ENCODE data around the gene ZMYND15.

Gene ZMYND15

DNA sequence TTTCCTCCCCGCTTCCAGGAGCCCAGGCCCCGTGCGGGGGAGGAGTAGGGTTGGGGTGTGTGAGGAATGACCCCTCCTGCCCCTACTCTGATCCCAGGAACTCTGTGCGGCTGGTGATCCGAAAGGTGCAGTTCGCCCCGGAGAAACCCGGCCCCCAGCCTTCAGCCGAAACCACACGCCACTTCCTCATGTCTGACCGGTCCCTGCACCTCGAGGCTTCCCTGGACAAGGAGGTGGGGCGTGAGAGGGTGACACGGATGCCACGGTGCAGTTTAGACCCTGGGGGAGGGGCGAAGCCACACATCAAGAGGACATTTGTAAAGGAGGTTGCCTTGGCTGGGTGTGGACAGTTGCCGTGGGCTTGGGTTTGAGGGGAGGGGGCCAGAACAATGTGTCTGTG, 21.8 kb upstream of the ZMYND15 start:
- no peak for DNase-seq

DNA sequence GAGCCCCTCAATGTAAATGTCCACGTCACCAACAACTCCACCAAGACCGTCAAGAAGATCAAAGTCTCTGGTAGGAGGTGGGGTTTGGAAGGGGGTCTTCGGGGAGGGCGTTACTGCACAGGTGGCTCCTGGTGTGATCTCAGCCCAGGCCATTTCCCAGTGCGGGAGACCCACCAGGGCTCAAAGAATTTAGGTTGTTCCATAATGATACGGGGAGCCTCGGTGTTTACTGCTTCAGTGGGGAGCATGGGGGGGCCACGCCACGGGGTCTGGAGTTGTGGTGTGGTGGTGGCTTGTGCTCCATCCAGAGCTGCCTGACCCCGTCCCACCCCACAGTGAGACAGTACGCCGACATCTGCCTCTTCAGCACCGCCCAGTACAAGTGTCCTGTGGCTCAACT, 21.4 kb upstream of the ZMYND15 start:
- DNase-seq: no peak

DNA sequence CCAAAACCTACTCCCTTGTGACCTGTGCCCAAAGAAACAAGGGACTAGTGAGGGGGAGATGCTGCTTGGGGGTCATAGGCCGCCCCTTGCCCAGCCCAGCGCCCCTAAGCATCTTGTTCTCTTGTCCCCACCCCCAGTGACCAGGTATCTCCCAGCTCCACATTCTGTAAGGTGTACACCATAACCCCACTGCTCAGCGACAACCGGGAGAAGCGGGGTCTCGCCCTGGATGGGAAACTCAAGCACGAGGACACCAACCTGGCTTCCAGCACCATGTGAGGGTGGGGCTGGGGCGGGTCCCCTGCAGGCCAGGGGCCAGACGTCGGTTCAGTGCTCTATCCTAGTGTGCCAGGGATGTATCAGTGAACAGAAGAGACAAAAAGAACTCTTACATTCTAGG, 20.5 kb upstream of the ZMYND15 start:
- no peak for DNase-seq

DNA sequence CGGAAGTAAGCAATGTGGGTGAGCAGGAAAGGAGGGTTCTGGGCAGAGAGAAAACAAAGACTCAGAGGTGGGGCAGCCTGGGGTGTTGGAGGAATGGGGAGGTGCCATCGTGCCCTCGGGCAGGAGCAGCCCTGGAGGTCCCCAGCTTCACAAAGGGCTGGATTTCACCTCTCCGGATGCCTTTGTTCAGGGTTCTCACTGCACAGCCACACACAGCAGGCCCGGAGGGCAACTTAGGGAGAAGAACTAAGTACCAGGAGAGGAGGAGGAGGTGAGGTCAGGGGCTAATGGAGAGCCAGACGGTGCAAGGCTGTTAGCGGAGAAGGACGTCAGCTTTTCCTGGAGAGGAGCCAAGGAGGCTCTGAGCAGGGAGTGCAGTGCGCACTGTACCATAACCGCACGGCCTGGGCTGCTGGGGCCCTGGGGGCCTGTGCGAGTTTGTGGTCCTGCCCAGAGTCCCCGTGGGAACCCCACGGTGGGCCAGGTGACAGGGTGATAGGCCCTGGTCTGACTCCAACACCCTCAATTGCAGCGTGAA, 19.9 kb upstream of the ZMYND15 start:
- no peak for DNase-seq

DNA sequence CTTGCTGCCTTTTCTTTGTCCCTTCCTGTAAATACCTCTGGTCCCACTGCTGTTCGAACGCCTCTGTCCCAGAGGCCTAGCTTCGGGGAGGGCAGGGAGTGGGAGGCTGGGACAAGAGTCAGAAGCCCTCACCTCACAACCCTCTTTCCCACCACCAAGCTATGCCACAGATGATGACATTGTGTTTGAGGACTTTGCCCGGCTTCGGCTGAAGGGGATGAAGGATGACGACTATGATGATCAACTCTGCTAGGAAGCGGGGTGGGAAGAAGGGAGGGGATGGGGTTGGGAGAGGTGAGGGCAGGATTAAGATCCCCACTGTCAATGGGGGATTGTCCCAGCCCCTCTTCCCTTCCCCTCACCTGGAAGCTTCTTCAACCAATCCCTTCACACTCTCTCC, 18.8 kb upstream of the ZMYND15 start:
- no peak for DNase-seq

DNA sequence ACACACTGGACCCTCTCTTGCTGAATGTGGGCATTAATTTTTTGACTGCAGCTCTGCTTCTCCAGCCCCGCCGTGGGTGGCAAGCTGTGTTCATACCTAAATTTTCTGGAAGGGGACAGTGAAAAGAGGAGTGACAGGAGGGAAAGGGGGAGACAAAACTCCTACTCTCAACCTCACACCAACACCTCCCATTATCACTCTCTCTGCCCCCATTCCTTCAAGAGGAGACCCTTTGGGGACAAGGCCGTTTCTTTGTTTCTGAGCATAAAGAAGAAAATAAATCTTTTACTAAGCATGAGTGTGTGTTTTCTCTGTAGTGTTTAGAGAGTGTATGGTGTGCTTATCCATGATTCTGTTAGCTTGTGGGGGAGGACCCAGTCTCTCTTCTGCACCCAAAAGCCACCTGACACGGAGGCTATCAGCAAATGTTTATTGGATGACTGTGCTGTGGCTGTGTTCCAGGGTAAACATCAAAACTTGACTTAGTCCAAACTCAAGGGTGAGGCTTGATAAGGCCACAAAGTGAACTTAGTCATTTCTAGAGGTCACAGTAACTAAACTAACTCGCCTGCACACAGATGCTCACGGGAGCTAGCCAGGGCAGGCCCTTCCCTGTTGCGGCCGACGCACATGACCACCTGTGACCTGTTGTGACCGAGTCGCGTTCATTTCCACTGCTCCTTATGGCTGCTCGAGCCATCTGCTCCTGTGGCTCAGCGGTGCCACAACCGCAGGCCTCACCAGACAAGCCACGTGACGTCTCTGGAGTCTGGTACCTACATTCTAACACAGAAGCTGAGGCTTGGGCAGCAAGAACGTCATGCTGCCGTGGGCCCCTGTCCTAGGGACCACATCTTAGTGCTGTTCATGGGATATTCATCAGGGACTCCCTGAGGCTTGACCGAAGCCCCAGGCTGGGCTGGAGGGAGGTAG, 18.2 kb upstream of the ZMYND15 start:
- DNase-seq: no peak

DNA sequence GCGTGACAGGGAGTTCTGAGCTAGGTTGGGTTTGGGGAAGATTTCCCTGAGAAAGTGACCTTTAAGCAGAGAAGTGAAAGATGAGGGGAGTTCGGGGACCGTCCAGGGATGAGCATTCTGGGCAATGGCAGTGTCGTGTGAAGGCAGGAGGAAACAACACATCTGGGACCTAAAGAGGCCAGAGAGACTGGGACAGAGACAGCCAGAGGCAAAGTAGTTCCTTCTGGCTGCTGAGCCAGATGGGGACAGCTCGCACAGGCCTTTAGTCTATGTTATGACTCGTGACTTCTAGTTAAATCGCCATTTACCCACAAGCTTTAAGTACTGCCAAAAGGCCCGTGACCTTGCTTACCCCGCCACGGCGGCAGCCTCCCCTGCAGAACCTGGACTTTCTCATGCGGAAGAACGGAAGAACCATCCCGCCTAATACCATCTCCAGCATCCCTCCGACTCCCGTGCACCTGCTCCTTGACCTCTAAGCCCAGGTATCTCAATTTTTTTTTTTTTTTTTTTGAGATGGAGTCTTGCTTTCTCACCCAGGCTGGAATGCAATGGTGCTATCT, 16.9 kb upstream of the ZMYND15 start:
- no peak for DNase-seq

DNA sequence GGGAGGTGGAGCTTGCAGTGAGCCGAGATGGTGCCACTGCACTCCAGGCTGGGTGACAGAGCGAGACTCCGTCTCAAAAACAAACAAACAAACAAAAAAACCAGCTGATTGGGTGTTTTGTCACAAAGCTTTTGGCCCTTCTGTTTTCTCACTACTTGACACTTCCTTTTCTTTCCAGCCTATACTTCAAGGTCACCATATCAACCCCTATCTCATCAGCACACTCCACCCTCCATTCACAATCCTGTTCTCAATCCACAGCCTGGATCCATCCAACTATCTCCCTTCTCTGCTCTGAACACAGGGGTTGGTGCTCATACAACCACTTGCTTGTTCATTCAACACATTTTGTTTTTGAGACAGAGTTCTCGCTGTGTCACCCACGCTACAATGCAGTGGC, 15.0 kb upstream of the ZMYND15 start:
- no peak for DNase-seq

DNA sequence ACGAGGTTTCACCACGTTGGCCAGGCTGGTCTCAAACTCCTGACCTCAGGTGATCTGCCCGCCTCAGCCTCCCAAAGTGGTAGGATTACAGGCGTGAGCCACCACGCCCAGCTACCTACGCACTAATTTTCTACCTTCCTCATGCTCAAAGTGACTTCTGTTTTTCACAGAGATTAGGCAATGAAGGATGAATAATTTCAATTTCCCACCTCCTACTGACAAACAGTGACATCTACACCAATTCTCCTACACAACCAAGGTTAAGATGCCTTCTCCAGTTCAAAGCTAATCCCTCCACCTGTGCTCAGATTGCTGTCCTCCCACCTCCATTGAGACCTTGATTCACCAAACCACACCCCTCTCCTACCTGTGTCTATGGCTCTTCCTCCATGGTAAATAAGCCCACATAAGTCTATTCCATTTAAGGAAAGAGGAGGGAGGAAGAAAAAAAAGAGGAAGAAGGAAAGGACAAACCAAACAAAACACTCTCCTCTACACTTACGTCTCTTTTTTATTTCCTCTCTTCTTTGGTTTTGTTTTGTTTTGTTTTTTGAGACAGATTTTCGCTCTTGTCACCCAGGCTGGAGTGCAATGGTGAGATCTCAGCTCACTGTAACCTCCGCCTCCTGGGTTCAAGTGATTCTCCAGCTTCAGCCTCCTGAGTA, 13.9 kb upstream of the ZMYND15 start:
- DNase-seq: no peak

DNA sequence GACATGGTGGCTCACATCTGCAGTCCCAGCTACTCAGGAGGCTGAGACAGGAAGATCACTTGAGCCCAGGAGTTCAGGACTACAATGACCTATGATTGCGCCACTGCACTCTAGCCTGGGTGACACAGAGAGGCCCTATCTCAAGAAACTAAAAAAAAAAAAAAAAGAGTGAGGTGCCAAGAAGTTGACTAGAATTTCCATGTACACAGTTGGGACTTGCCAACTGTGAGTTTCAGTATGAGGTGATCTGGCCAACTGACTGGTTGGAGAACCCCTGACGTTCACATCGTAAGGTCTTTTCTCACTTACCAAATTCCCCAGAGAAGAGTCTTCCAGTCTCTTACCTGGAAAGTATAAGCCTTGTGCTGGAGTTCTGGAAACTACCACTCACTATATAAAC, 11.5 kb upstream of the ZMYND15 start:
- DNase-seq: no peak

DNA sequence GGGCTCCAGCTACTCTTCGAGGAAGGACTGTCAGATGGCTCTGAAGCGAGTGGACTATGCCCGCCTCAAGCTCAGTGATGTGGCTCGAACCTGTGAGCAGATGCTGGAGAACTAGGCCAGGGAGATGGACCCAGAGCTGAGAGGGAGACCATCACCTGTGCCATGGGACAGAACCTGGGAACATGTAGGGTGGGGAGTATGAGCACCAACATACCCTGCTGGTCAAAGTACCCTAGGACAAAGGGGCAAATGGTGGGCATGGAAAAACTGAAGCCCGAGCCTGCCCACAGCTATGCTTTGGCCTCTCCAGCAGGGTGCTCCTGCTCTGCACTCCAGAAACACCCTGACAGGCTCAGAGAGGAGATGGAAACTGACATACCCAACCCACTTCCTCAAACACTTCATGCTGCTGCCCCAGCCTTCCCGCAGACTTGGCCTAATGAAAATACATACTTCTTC, 6.5 kb upstream of the ZMYND15 start:
- no peak for DNase-seq

DNA sequence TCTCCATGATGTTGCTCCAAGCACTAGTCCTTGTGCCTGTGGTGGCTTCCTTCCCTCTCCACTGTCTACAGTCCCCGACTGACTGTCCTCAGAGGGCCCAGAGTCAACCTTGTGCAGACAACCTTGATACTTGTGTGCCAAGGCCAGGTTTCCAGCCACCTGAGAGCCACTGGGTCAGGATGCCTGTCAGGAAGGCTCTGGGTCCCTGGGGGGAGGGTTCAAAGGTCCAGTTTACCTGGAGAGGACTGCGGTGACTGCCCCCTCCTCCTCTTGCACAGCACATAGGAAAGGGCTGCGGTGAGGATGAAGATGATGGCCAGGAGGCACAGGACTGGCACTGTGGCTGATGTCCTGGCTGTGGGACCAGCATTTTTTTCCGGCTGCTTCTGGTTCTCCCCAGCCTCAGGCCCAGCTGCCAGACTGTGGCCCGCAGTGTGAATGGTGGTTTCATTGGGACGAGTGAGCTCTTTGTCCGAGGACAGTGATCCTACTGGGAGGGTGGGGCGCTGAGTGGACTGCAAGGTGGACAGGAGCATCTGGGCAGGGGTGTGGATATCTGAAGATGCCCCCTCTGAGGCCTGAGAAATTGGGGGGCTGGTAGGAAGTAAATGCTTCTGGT, 4.7 kb upstream of the ZMYND15 start:
- DNase-seq: no peak

DNA sequence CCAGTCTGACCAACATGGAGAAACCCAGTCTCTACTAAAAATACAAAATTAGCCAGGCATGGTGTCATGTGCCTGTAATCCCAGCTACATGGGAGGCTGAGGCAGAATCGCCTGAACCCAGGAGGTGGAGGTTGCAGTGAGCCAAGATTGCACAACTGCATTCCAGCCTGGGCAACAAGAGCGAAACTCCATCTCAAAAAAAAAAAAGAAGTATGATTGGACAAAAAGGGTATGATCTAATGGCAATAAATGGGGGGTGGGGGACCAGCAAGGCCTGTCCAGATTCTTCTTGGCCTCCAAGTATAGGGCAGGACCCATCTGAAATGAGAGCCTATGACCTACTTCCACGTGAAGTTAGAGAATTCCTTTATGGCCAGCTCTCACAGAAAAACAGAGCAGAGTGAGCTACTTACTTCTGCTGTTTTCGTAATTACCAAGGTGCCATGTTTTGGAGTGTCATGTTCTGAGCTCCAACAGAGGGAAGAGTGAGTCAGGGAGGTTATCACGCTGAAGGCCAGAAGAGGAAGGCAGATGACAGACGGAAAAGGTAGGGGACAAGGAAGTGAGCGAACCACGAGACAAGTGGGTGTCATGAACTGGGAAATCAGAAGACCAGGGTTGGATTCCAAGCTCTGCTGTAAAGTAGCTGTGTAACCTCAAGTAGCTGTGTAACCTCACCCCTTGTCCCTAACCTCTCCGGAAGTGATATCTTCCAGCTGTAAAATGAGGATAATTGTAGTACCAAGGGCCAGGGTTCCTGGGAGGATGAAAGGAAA, 3.6 kb upstream of the ZMYND15 start:
- DNase-seq: no peak

DNA sequence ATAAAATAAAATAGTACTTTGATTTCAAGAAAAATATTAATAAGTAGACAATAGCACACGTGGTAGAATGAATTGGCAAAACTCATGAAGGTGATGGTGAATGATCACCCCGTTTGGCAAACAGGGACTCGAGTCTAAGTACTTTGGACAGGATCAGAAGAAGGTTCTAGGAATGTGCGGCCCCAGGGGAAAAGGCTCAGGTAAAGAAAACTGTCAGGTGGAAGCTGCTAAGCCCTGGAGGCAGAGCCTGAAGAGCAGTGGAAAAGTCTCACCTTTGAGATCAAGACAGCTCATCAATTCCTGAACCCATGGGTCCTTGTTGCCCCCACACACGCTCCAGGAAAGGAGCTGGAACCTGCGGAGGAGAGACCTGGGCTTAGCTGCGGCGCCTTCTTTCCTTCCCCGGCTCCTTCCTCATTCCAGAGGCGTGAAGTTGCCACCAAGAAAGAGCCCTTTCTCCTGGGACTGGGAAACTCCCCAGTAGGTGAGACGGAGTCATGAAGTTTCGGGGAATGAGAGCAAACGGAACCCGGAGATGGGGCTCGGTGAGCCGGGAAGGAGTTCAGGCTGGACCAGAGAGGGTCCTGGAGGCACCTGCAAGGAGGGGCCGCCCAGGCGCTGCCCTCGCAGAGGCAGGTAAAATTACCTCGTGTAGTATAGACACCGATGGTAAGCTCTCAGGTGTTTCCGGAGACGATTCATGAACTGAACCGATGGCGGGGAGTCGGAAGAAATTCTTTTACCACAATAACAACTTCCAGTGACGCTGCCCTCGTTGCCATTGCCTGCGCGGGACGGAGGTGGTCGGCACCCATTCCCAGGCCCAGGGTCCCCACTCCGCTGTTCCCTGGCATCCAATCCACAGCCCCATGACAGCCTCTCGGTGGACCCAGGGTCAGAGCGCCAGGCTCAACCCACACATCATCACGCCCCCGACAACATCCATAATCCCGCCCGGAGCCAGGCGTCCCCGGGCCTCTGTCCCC, 1.2 kb upstream of the ZMYND15 start:
- DNase-seq: no peak

DNA sequence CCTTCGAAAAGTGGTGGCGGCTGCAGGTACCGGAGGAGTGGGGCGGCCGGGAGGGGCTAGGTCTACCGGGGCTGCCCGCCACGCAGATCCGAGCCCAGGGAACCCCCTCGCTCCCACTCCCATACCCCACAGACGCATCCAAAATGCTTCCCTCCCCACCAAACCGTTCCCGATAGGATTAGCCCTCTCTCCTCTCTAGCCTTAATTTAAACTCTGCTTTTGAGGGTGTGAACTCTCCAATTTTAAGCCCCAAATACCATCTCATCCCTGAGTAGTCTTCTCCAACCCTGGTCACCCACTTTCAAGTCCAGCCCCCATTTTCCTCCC, 355 bp downstream of the ZMYND15 start:
- no peak for DNase-seq

DNA sequence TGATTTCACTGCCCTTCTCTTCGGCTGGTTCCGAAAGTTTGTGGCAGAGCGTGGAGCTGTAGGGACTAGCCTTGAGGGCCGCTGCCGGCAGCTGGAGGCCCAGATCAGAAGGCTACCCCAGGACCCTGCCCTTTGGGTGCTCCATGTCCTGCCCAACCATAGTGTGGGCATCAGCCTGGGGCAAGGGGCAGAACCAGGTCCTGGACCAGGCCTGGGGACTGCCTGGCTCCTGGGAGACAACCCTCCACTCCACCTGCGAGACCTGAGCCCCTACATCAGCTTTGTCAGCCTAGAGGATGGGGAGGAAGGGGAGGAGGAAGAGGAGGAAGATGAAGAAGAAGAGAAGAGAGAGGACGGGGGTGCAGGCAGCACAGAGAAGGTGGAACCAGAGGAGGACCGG, 951 bp downstream of the ZMYND15 start:
- DNase-seq: no peak

DNA sequence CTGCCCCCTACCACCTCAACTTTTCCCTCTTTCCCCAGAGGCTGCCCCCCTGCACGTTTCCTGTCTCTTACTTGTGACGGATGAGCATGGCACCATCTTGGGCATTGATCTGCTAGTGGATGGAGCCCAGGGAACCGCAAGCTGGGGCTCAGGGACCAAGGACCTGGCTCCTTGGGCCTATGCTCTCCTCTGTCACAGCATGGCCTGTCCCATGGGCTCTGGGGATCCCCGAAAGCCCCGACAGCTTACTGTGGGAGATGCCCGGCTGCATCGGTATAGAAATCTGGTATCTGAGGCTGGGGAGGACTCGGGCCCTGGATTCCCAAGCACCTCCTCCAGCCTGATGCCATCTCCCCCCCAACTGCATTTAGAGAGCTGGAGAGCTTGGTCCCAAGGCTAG, 1.9 kb downstream of the ZMYND15 start:
- DNase-seq: no peak

DNA sequence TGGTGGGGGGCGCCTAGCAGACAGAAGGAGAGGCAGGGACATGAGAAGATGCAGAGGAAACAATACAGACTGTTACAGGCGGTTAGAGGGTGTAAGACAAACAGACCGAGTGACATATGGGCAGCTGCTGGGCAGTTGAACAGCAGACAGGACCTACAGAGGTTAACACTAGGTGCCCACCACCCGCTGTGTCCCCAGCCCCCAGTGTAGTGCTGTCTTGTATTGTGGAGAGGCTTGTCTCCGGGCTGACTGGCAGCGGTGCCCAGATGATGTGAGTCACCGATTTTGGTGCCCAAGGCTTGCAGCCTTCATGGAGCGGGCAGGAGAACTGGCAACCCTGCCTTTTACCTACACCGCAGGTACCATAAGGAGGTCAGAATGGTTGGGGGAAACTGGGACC, 2.5 kb downstream of the ZMYND15 start:
- DNase-seq: no peak

DNA sequence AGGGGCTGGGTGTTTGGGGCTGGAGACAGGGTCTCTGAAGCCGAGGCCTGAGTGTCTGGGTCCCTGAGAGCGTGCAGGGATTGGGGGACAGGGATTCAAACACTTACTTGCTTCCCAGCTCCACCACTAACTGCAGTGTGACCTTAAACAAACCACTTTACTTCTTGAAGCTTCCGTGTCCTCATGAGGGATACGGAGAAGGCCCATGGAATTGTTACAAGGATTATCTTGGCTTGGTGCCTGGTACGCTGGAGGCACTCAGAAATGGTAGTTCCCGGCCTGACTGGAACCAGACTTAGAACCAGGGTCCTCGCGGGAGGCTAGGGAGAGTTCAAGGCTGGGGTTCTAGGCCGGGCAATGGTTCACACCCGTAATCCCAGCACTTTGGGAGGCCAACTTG, 3.0 kb downstream of the ZMYND15 start:
- no peak for DNase-seq

DNA sequence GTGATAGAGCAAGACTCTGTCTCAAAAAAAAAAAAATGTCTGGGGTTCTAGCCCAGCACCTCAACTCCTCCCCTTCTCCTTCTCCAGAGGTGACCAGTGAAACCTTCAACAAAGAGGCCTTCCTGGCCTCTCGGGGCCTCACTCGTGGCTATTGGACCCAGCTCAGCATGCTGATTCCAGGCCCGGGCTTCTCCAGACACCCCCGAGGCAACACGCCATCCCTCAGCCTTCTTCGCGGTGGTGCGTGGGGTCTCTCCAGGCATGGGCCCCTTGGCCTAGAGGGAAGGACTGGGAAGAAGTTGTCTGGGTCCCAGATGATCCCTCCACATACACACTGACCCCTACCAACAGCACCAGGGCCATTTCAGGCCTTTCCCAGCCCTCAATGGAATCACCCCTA, 3.6 kb downstream of the ZMYND15 start:
- DNase-seq: no peak

DNA sequence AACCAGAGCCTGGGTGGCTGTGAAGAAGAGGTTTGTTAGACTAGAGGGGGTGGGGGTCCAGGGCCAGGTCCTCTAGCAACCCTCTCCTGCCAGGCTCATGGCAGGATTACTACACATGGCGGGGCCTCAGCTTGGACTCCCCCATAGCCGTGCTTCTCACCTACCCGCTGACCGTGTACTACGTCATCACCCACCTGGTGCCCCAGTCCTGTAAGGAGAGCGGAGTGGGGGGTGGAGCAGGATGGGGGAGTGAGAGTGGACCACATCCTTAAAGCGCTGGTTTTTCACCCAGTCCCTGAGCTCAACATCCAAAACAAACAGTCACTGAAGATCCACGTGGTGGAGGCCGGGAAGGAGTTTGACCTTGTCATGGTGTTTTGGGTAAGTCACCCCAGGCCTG, 4.3 kb downstream of the ZMYND15 start:
- no peak for DNase-seq
